ENCODE data around the gene NAA25. TPM values are rescaled to one million over a fixed set of nuclear protein-coding genes. Genes with fewer than 3 reads are reported as not detected.
A peak's percentile ranks its signal among the peaks of the same experiment; 100 is the strongest.

The NAA25 gene
- total and polyA plus RNA-seq, 9 of the 15 experiments (the other 6 are each of a cell fraction or from before 2014, with no cell fraction given) = 26.6 to 59.6 (median 48.9) TPM

- TF ChIP-seq MGA (IDR thresholded peaks at IDR 0.05) = peak; percentile 50
- no peak for TF ChIP-seq ZBTB5 (IDR thresholded peaks at IDR 0.05)
- no peak for TF ChIP-seq DNMT1 (IDR thresholded peaks at IDR 0.05)
- TF ChIP-seq IRF1 (CRISPR knock-in tag; IDR thresholded peaks at IDR 0.05; ENCODE audit: borderline replicate concordance) = no peak
- TF ChIP-seq SPI1 (IDR thresholded peaks at IDR 0.05; ENCODE audit: borderline replicate concordance, low read depth, low read length) = no peak
- no peak for TF ChIP-seq SP2 (IDR thresholded peaks at IDR 0.05; ENCODE audit: extremely low read depth, low read depth, low read length, poor library complexity, severe bottlenecking)
- no peak for TF ChIP-seq RNF2 (IDR thresholded peaks at IDR 0.05)
- TF ChIP-seq HDAC1 (IDR thresholded peaks at IDR 0.05) = peak in 1 of 2 experiments; percentile 37; a peak in 2 of 4 replicates
- TF ChIP-seq CREB3 (tag; conservative IDR thresholded peaks at IDR 0.05; ENCODE audit: low read depth) = no peak
- TF ChIP-seq ZC3H4 (CRISPR knock-in tag; IDR thresholded peaks at IDR 0.05; ENCODE audit: borderline replicate concordance) = peak; percentile 13; the same call in 1 of the 2 replicates
- TF ChIP-seq ZFP30 (CRISPR knock-in tag; IDR thresholded peaks at IDR 0.05; ENCODE audit: borderline replicate concordance) = no peak
Observed at GRCh38 chr12:112108202-112109079, at the start of gene NAA25 (continued).
